Keratinocyte (primary cell): ENCODE data around the gene LRRC38.

Experiments used
- EZH2 ChIP-seq: IDR thresholded peaks from one replicate; pipeline ENCODE4 v1.6.1; 2012; ENCODE audit warnings: inconsistent platforms, mild to moderate bottlenecking, low read length, moderate library complexity
- TF ChIP-seq, protein P1 (sequence below), 3 experiments: IDR thresholded peaks in 1 of 3; conservative IDR thresholded peaks in 1 of 3; optimal IDR thresholded peaks in 1 of 3; 2 replicates in 2 of 3; 3 replicates in 1 of 3; pipeline versions ENCODE3 to v1.5.1; 2011; ENCODE audit warnings: low read length in 3 of 3, mild to moderate bottlenecking in 3 of 3, moderate library complexity in 2 of 3, control low read depth in 1 of 3, inconsistent platforms in 1 of 3; ENCODE audit not compliant: insufficient read depth in 2 of 3; ENCODE audit errors: extremely low read depth in 1 of 3

DNA sequence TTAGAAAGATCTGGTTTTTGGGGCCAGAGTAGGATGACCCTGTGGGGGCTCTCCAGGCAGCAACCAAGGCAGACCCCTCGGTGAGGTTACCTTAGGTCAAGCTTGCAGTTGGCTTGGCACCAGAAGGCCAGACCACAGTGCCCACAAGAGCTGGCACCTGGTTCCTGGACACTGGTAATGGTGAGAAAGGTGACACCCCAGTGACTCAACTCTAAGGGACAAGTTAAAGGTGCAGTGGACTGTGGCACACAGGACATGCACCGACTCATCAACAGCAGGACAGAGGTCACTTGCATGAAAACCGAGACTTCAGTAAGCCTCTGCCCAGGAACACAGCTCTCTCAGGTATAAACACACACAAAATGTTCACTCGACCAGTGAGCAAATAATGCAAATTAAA lies 6.7 kb downstream of the LRRC38 start:
- TF ChIP-seq, protein P1, sequence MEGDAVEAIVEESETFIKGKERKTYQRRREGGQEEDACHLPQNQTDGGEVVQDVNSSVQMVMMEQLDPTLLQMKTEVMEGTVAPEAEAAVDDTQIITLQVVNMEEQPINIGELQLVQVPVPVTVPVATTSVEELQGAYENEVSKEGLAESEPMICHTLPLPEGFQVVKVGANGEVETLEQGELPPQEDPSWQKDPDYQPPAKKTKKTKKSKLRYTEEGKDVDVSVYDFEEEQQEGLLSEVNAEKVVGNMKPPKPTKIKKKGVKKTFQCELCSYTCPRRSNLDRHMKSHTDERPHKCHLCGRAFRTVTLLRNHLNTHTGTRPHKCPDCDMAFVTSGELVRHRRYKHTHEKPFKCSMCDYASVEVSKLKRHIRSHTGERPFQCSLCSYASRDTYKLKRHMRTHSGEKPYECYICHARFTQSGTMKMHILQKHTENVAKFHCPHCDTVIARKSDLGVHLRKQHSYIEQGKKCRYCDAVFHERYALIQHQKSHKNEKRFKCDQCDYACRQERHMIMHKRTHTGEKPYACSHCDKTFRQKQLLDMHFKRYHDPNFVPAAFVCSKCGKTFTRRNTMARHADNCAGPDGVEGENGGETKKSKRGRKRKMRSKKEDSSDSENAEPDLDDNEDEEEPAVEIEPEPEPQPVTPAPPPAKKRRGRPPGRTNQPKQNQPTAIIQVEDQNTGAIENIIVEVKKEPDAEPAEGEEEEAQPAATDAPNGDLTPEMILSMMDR (optimal IDR thresholded peaks at IDR 0.05 in 1 of 3, IDR thresholded peaks at IDR 0.05 in 1 of 3, conservative IDR thresholded peaks at IDR 0.05 in 1 of 3; ENCODE audit: extremely low read depth in 1 of 3, insufficient read depth in 2 of 3, low read length in 3 of 3): no peak
- TF ChIP-seq EZH2: no peak
